Activated CD4-positive, alpha-beta T cell treated with anti-CD3 and anti-CD28 coated beads, Interleukin-2, amount 10 ng/mL, durations not matched to agents 7 days and 5 days (primary cell): ENCODE data around the gene VAPA. TPM values are rescaled to one million over a fixed set of nuclear protein-coding genes. Genes with fewer than 3 reads are reported as not detected.
A peak's percentile ranks its signal among the peaks of the same experiment; 100 is the strongest.

ENCODE experiments used
- CTCF ChIA-PET: fragments of 350-600 bp; sonication (Branson Sonifier 250); formaldehyde crosslinking; loops from one replicate; lab custom pipeline; 2021; ENCODE audit warnings: antibody characterized with exemption; lab: Charles Lee
- POLR2A ChIA-PET: fragments of 350-600 bp; sonication (Branson Sonifier 250); formaldehyde crosslinking; loops from one replicate; lab custom pipeline; 2021; ENCODE audit warnings: antibody characterized with exemption; lab: Charles Lee
- DNase-seq: peaks from one replicate; pipeline ENCODE4 v3.0.0-alpha.2; 2020
- H3K27ac Mint-ChIP-seq: one replicate; pipeline ENCODE4 v1.8.0; 2021; ENCODE audit warnings: mild to moderate bottlenecking, moderate library complexity, mixed read lengths
- H3K27me3 Mint-ChIP-seq: one replicate; pipeline ENCODE4 v1.8.0; 2021; ENCODE audit warnings: mixed read lengths
- H3K36me3 Mint-ChIP-seq: one replicate; pipeline ENCODE4 v1.8.0; 2021; ENCODE audit warnings: low read depth, mixed read lengths
- H3K4me1 Mint-ChIP-seq: one replicate; pipeline ENCODE4 v1.8.0; 2021; ENCODE audit warnings: mixed read lengths
- H3K4me3 Mint-ChIP-seq: one replicate; pipeline ENCODE4 v1.8.0; 2021; ENCODE audit warnings: mild to moderate bottlenecking, moderate library complexity, mixed read lengths
- H3K9me3 Mint-ChIP-seq: one replicate; pipeline ENCODE4 v1.8.0; 2021; ENCODE audit warnings: mixed read lengths
- total RNA-seq, 2 experiments: library from RNA; stranded (reverse); gene quantifications; one replicate each; pipeline ENCODE4 v1.2.3, GENCODE V29; 2021

The VAPA gene
- total RNA-seq, 2 experiments from 2014 or later: 124 to 168 TPM

DNA sequence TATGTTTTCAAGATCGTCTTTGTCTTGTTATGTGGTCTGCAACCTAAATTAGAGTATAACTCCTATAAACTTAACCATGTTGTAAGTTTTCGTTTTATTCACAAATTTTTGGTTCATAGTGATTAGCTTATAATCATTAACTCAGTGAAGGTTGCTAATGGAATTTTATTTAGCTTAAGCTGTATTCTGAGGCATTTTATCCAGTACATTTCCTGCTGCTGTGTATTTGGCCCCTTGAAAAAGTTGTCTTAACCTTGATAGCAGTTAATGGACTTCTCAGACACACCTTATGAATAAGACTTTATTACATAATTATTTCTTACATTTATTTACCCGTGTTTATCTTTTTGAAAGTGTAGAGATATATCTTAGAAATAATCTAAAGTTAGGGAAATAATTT lies 20.5 kb downstream of the VAPA start:
- H3K9me3 Mint-ChIP-seq: no peaks in the 10 kb centered on the region
- ChIA-PET POLR2A (no interaction called here), CTCF (no interaction called here)
- no peaks in the 10 kb centered on the region for H3K27me3 Mint-ChIP-seq
- DNase-seq: no peak
- no peak overlapping the region for H3K27ac Mint-ChIP-seq
- peaks cover 11% of the 10 kb centered on the region for H3K4me1 Mint-ChIP-seq
- H3K36me3 Mint-ChIP-seq: peaks cover 37% of the 10 kb centered on the region
- H3K4me3 Mint-ChIP-seq: no peak overlapping the region

- H3K27me3 Mint-ChIP-seq: no peaks in the 10 kb centered on the region
- POLR2A ChIA-PET: no interaction called here
- H3K36me3 Mint-ChIP-seq: peaks cover 47% of the 10 kb centered on the region
- no peak overlapping the region for H3K27ac Mint-ChIP-seq
- no peak overlapping the region for H3K4me3 Mint-ChIP-seq
- CTCF ChIA-PET: interaction anchor here (0.7 kb wide), 1 partner anchor 699 kb away, joined by 4 read pairs; no protein-coding TSS in a partner anchor
- no peaks in the 10 kb centered on the region for H3K9me3 Mint-ChIP-seq
- no peak for DNase-seq
- peaks cover 4% of the 10 kb centered on the region for H3K4me1 Mint-ChIP-seq
Observed at GRCh38 chr18:9941103-9941502, 27.3 kb downstream of the VAPA start.

GRCh38 chr18:9941660-9942059 lies 27.8 kb downstream of the VAPA start:
- H3K9me3 Mint-ChIP-seq: no peaks in the 10 kb centered on the region
- no peak overlapping the region for H3K27ac Mint-ChIP-seq
- ChIA-PET POLR2A (no interaction called here), CTCF (no interaction called here)
- H3K36me3 Mint-ChIP-seq: peaks cover 48% of the 10 kb centered on the region
- peaks cover 4% of the 10 kb centered on the region for H3K4me1 Mint-ChIP-seq
- H3K27me3 Mint-ChIP-seq: no peaks in the 10 kb centered on the region
- DNase-seq: no peak
- no peak overlapping the region for H3K4me3 Mint-ChIP-seq

DNA sequence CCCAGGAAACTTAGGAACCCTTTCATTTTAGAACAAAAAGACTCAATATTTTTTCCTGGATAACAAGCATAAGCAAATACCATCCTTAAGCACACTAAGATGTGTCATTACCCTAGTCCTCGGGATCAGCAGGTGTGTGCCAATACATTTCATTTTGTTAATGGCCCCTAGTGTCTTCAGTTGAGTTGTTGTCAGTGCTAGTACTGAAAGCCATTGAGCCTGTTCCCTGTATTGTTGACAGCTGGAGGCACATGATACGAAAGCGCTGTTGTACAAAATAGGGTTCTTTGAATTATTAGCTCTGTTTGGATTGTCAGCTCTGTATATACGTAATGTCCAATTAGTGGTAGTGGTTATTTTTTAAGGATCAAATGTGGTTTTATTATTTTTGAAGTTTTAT lies 29.5 kb downstream of the VAPA start:
- Mint-ChIP-seq H3K27me3 (no peaks in the 10 kb centered on the region), H3K27ac (no peak overlapping the region), H3K4me1 (peaks cover 4% of the 10 kb centered on the region), H3K4me3 (no peak overlapping the region), H3K36me3 (peaks cover 40% of the 10 kb centered on the region), H3K9me3 (no peaks in the 10 kb centered on the region)
- no peak for DNase-seq
- CTCF ChIA-PET: no interaction called here
- POLR2A ChIA-PET: no interaction called here

DNA sequence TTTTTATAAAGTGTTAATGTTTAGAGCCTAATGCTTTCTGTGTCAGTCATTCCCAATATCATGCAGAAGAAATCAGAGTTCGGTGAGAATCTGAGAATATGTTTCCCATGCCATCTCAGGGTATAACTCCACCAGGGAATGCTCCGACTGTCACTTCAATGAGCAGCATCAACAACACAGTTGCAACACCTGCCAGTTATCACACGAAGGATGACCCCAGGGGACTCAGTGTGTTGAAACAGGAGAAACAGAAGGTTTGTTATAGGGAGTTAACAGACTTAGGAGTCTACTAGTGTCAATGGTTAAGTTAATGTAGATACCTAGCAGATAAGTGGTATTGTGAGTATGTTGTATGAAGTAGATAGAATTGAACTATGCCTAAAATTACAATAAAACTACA lies 31.0 kb downstream of the VAPA start:
- Mint-ChIP-seq H3K4me1 (peaks cover under 1% of the 10 kb centered on the region), H3K4me3 (no peak overlapping the region), H3K9me3 (no peaks in the 10 kb centered on the region), H3K27me3 (no peaks in the 10 kb centered on the region), H3K36me3 (peaks cover 34% of the 10 kb centered on the region), H3K27ac (no peak overlapping the region)
- ChIA-PET POLR2A (no interaction called here), CTCF (no interaction called here)
- no peak for DNase-seq

GRCh38 chr18:9946831-9947230 lies 33.0 kb downstream of the VAPA start:
- no peaks in the 10 kb centered on the region for H3K27me3 Mint-ChIP-seq
- no peak overlapping the region for H3K27ac Mint-ChIP-seq
- peaks cover 33% of the 10 kb centered on the region for H3K36me3 Mint-ChIP-seq
- ChIA-PET CTCF (no interaction called here), POLR2A (no interaction called here)
- H3K4me3 Mint-ChIP-seq: no peak overlapping the region
- no peak for DNase-seq
- no peaks in the 10 kb centered on the region for H3K9me3 Mint-ChIP-seq
- H3K4me1 Mint-ChIP-seq: no peaks in the 10 kb centered on the region

GRCh38 chr18:9947248-9947647 lies 33.4 kb downstream of the VAPA start:
- Mint-ChIP-seq H3K36me3 (peaks cover 36% of the 10 kb centered on the region), H3K4me1 (no peaks in the 10 kb centered on the region), H3K27ac (no peak overlapping the region), H3K9me3 (no peaks in the 10 kb centered on the region), H3K27me3 (no peaks in the 10 kb centered on the region), H3K4me3 (no peak overlapping the region)
- ChIA-PET POLR2A (no interaction called here), CTCF (interaction anchor here (0.5 kb wide), 1 partner anchor 12 kb away, joined by 3 read pairs; no protein-coding TSS in a partner anchor)
- DNase-seq: no peak

DNA sequence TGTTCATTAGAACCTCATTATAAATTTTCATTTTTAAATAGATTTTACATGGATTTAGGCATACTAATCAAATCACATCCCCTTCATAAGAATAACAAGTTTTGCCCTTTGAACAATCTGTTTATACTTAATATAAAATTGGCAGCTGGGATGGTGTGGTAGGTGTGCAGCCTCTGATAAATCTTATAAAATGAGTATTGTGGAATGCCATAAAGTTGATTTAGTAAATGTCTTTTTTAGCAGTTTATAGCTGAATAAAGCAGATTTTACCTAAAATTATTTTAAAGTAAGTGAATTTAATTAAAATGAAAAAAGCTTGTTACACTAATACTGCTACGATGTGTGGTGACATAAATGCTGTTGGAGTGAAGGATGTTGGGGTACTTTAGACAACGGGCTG lies 35.5 kb downstream of the VAPA start:
- H3K9me3 Mint-ChIP-seq: no peaks in the 10 kb centered on the region
- H3K4me3 Mint-ChIP-seq: no peak overlapping the region
- peaks cover 46% of the 10 kb centered on the region for H3K36me3 Mint-ChIP-seq
- ChIA-PET POLR2A (no interaction called here), CTCF (interaction anchor here (0.8 kb wide), 1 partner anchor 9 kb away, joined by 3 read pairs; no protein-coding TSS in a partner anchor)
- no peaks in the 10 kb centered on the region for H3K4me1 Mint-ChIP-seq
- no peak for DNase-seq
- no peak overlapping the region for H3K27ac Mint-ChIP-seq
- H3K27me3 Mint-ChIP-seq: no peaks in the 10 kb centered on the region

GRCh38 chr18:9949861-9950260 lies 36.0 kb downstream of the VAPA start:
- no peak for DNase-seq
- no peaks in the 10 kb centered on the region for H3K9me3 Mint-ChIP-seq
- ChIA-PET POLR2A (no interaction called here), CTCF (interaction anchor here (0.8 kb wide), 1 partner anchor 8 kb away, joined by 3 read pairs; no protein-coding TSS in a partner anchor)
- no peak overlapping the region for H3K4me3 Mint-ChIP-seq
- peaks cover 45% of the 10 kb centered on the region for H3K36me3 Mint-ChIP-seq
- no peaks in the 10 kb centered on the region for H3K27me3 Mint-ChIP-seq
- no peak overlapping the region for H3K27ac Mint-ChIP-seq
- no peaks in the 10 kb centered on the region for H3K4me1 Mint-ChIP-seq

DNA sequence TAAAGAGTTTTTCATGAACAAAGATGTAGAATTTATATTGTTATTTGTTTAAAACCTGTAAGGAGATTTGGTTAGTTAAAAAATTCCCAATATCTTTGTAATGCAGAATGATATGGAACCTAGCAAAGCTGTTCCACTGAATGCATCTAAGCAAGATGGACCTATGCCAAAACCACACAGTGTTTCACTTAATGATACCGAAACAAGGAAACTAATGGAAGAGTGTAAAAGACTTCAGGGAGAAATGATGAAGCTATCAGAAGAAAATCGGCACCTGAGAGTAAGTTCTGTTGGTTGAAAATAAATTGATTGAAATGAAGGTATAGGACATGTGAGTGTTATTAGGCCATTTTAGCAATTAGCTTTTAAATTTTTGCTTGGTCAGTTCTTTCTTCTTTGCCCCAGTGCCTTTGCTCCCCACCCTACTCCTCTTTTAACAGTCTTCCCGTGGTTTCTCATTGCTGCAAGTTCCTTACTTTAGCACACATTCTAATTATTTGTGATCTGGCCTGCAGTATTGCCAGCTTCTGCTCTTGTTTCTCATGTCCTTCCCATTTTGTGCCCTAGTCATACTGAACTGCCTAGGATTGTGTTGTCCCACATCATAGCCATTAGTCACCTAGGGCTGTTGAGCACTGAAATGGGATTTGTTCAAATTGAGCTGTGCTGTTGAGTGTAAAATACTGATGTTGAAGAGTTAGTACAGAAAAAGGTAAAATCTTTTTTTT lies 36.6 kb downstream of the VAPA start:
- no peak overlapping the region for H3K4me3 Mint-ChIP-seq
- H3K4me1 Mint-ChIP-seq: no peaks in the 10 kb centered on the region

GRCh38 chr18:9951022-9951859 lies 37.4 kb downstream of the VAPA start:
- CTCF ChIA-PET: no interaction called here
- Mint-ChIP-seq H3K4me1 (no peaks in the 10 kb centered on the region), H3K27ac (no peak overlapping the region), H3K36me3 (peaks cover 40% of the 10 kb centered on the region), H3K4me3 (no peak overlapping the region), H3K27me3 (no peaks in the 10 kb centered on the region), H3K9me3 (no peaks in the 10 kb centered on the region)
- POLR2A ChIA-PET: no interaction called here
- peak; percentile 36 for DNase-seq

More for the DNA sequence above, 36.6 kb downstream of the VAPA start:
- no peaks in the 10 kb centered on the region for H3K27me3 Mint-ChIP-seq
- H3K27ac Mint-ChIP-seq: no peak overlapping the region
- peaks cover 42% of the 10 kb centered on the region for H3K36me3 Mint-ChIP-seq
- ChIA-PET POLR2A (no interaction called here), CTCF (no interaction called here)
- no peaks in the 10 kb centered on the region for H3K9me3 Mint-ChIP-seq
- no peak for DNase-seq

- H3K9me3 Mint-ChIP-seq: no peaks in the 10 kb centered on the region
- no peak overlapping the region for H3K27ac Mint-ChIP-seq
- no peak for DNase-seq
- H3K4me1 Mint-ChIP-seq: no peaks in the 10 kb centered on the region
- no peak overlapping the region for H3K4me3 Mint-ChIP-seq
- H3K27me3 Mint-ChIP-seq: no peaks in the 10 kb centered on the region
- H3K36me3 Mint-ChIP-seq: peaks cover 33% of the 10 kb centered on the region
- POLR2A ChIA-PET: no interaction called here
- CTCF ChIA-PET: interaction anchor here (0.6 kb wide), 1 partner anchor 263 kb away, joined by 3 read pairs; no protein-coding TSS in a partner anchor
Observed at GRCh38 chr18:9952633-9953416, 39.0 kb downstream of the VAPA start.
